Calu3 (cell line): ENCODE data around the gene COMT. TPM values are rescaled to one million over a fixed set of nuclear protein-coding genes. Genes with fewer than 3 reads are reported as not detected.

Experiments
- BruUV-seq: library from RNA; stranded (reverse); fragments of 400-500 nt; replicated peaks from 2 replicates; lab custom pipeline; 2021; lab: Mats Ljungman, UMichigan
- CTCF ChIA-PET: fragments of 300-600 bp; sonication (Branson Sonifier 250); formaldehyde crosslinking; loops from one replicate; lab custom pipeline; 2022; ENCODE audit warnings: antibody characterized with exemption; lab: Charles Lee
- DNase-seq: peaks from one replicate; pipeline ENCODE4 v3.0.0; 2022
- H3K27ac Mint-ChIP-seq: one replicate; pipeline ENCODE4 v1.8.0; 2022; ENCODE audit warnings: mixed read lengths; ENCODE audit not compliant: unreplicated experiment
- H3K27me3 Mint-ChIP-seq: one replicate; pipeline ENCODE4 v1.8.0; 2022; ENCODE audit warnings: mixed read lengths; ENCODE audit not compliant: unreplicated experiment
- H3K36me3 Mint-ChIP-seq: one replicate; pipeline ENCODE4 v1.8.0; 2022; ENCODE audit warnings: mild to moderate bottlenecking, moderate library complexity, mixed read lengths; ENCODE audit not compliant: insufficient read depth, unreplicated experiment
- H3K4me1 Mint-ChIP-seq: one replicate; pipeline ENCODE4 v1.8.0; 2022; ENCODE audit warnings: mild to moderate bottlenecking, low read depth, mixed read lengths; ENCODE audit not compliant: unreplicated experiment
- H3K4me3 Mint-ChIP-seq: one replicate; pipeline ENCODE4 v1.8.0; 2022; ENCODE audit warnings: mild to moderate bottlenecking, low read depth, moderate library complexity, mixed read lengths; ENCODE audit not compliant: unreplicated experiment
- H3K9me3 Mint-ChIP-seq: one replicate; pipeline ENCODE4 v1.8.0; 2022; ENCODE audit warnings: low read depth, mixed read lengths; ENCODE audit not compliant: unreplicated experiment
- intact Hi-C: fragments of 100-400 bp; cut with micrococcal nuclease; formaldehyde crosslinking; loops from one replicate; pipeline ENCODE4 v1.10.0; 2022; ENCODE audit not compliant: unreplicated experiment
- total RNA-seq: library from RNA; stranded (reverse); gene quantifications from 2 replicates; pipeline ENCODE4 v1.2.3, GENCODE V29; 2022
- TF ChIP-seq, protein P1 (sequence below): fragments of 200-600 bp; IDR thresholded peaks from one replicate; pipeline ENCODE4 v1.8.0; 2022; ENCODE audit warnings: antibody characterized with exemption; ENCODE audit not compliant: unreplicated experiment

Gene COMT
- total RNA-seq, 1 experiment from 2014 or later = 170 TPM

DNA sequence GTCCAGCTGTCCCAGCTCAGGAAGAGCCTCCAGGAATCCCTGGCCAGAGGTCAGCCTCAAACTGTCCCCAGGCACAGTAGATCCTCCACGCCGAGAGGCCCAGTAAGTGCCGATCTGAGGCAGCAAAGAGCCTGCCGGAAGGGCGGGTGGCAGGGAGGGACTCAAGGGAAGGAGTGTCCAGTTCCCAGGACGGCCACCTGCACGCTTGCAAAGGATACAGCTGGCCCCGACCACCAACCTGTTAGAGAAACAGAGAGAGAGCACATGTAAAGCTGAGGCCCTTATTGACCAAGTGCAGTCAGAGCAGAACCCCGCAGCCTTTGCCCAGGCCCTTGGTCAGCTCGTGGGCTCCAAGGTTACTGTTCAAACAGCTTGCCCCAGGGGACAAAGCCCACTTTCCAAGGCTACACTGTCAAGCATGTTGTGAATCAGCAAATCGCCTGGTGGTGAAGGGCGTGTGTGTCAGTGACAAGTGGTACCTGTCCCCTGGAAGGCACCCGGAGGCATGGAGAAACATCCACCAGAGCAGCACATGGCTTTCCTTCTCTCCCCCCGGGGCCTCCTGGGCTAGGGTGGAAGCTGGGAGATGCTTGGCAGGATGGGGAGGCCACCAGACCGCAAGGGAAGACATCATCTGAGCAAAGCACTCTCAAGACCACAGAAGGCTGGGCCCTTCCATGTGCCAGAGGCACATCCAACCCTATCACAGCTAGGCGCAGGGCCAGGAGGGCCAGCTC, 42.6 kb upstream of the COMT start:
- no peak overlapping the region for H3K4me3 Mint-ChIP-seq
- no peaks in the 10 kb centered on the region for H3K4me1 Mint-ChIP-seq
- TF ChIP-seq, protein P1, sequence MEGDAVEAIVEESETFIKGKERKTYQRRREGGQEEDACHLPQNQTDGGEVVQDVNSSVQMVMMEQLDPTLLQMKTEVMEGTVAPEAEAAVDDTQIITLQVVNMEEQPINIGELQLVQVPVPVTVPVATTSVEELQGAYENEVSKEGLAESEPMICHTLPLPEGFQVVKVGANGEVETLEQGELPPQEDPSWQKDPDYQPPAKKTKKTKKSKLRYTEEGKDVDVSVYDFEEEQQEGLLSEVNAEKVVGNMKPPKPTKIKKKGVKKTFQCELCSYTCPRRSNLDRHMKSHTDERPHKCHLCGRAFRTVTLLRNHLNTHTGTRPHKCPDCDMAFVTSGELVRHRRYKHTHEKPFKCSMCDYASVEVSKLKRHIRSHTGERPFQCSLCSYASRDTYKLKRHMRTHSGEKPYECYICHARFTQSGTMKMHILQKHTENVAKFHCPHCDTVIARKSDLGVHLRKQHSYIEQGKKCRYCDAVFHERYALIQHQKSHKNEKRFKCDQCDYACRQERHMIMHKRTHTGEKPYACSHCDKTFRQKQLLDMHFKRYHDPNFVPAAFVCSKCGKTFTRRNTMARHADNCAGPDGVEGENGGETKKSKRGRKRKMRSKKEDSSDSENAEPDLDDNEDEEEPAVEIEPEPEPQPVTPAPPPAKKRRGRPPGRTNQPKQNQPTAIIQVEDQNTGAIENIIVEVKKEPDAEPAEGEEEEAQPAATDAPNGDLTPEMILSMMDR = no peak
- H3K9me3 Mint-ChIP-seq = no peaks in the 10 kb centered on the region
- no peaks in the 10 kb centered on the region for H3K36me3 Mint-ChIP-seq
- H3K27ac Mint-ChIP-seq = no peak overlapping the region
- DNase-seq = no peak
- CTCF ChIA-PET = interaction anchor here (0.7 kb wide), 1 partner anchor 189 kb away, joined by 4 read pairs; no protein-coding TSS in a partner anchor
- H3K27me3 Mint-ChIP-seq = no peaks in the 10 kb centered on the region
- BruUV-seq = no TSS peak
- intact Hi-C loops = no loop called here

DNA sequence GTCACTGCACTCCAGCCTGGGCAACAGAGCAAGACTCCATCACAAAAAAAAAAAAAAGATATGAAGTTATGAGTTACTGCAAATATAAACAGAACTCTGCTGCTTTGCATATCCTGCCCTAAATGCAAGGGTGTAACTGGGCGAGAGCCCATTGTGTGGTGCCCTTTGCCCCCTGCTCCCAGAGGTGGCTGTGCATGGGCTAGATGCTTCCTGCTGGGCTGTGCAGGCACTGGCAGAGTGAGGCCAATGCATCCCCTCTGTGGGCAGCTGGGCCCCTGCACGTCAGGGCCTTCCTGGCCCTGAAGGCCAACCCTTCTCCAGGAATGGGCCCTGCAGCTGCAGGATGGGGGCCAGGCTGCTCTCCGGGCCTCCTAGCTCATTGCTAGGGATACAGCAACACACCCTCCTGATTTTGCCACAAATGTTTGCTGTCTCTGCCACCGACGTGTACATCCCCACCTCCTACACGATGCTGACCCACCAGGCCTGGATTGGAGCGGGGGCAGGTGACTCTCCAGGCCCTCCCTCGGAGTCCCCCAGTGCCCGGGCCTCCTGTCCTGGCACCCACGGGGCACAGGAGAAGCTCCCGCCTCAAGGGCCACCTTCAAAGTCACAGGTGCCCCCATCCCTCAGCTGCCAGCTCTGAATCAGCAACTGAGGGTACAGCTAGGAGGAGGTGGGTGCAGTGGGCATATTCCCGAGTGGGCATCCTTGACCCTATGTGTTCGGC, 40.7 kb upstream of the COMT start:
- CTCF ChIA-PET = interaction anchor here (0.6 kb wide), 1 partner anchor 52 kb away, joined by 4 read pairs; no protein-coding TSS in a partner anchor
- Mint-ChIP-seq H3K36me3 (no peaks in the 10 kb centered on the region), H3K27ac (no peak overlapping the region), H3K9me3 (no peaks in the 10 kb centered on the region), H3K4me1 (no peaks in the 10 kb centered on the region), H3K4me3 (no peak overlapping the region), H3K27me3 (no peaks in the 10 kb centered on the region)
- TF ChIP-seq, protein P1 = no peak
- intact Hi-C loops = no loop called here
- BruUV-seq = no TSS peak
- no peak for DNase-seq

DNA sequence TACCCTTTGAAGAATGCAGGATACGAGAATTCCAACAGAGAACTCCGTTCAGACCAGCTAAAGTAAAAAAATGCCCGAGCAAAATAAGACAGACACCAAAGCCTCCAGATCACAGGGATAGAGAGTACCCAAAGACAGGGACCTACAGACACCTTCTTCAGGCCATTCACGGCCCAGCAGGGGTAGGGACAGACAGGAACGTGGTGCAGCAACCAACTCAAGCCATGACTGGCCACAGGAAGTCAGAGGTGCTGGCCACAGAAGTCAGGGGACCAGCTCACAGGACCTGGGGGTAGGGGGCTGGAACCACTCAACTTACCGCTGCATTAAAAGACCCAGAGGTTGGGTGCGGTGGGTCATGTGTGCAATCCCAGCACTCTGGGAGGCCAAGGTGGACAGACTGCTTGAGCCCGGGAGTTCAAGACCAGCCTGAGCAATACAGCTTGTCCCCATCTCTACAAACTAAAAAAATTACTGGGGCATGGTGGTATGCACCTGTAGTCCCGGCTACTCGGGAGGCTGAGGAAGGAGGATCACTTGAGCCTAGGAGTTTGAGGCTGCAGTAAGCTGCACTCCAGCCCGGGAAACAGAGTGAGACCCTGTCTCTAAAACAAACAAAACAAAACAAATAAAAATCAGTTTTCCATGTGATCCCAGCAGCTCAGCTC, 39.9 kb upstream of the COMT start:
- intact Hi-C loops = no loop called here
- Mint-ChIP-seq H3K4me1 (no peaks in the 10 kb centered on the region), H3K4me3 (no peak overlapping the region), H3K27me3 (no peaks in the 10 kb centered on the region), H3K27ac (no peak overlapping the region), H3K9me3 (no peaks in the 10 kb centered on the region), H3K36me3 (no peaks in the 10 kb centered on the region)
- DNase-seq = no peak
- TF ChIP-seq, protein P1 = no peak
- CTCF ChIA-PET = interaction anchor here (0.8 to 1.0 kb wide), 2 partner anchors 145 to 685 kb away, joined by 3 to 4 read pairs; no protein-coding TSS in a partner anchor
- no TSS peak for BruUV-seq

DNA sequence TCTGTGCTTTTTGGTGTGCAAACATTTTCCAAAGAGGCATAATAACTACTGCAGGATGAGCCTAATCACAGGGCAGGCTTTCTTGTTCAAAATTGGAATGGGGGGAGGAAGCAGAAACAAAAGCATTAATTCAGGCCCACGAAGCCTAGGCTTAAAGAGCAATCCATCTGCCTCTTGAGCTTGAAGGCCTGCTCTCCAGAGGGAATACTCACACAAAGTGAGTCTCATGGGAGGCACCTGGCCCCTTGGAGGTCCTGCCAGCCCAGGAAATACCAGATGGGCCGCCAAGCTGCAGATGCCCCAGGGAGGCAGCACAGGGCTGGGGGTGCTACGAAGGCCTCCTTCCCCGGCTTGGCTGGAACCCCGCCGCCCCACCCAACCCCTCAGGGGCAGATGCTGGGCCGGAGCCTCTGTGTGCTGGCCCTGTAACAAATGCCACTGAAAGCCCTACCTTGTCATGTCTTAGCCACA, 39.3 kb upstream of the COMT start:
- TF ChIP-seq, protein P1 = no peak
- Mint-ChIP-seq H3K9me3 (no peaks in the 10 kb centered on the region), H3K27ac (no peak overlapping the region), H3K27me3 (no peaks in the 10 kb centered on the region), H3K36me3 (no peaks in the 10 kb centered on the region), H3K4me1 (no peaks in the 10 kb centered on the region), H3K4me3 (no peak overlapping the region)
- intact Hi-C loops = no loop called here
- no peak for DNase-seq
- CTCF ChIA-PET = interaction anchor here (0.6 to 1.0 kb wide), 3 partner anchors 146 to 684 kb away, joined by 3 to 4 read pairs (median 3); no protein-coding TSS in a partner anchor
- BruUV-seq = no TSS peak
